HEK293 (cell line): Measurements from ENCODE around the gene AGFG1.

Source experiments
- CTCF ChIA-PET: fragments of 350-600 bp; formaldehyde crosslinking; extraction: SDS; loops from one replicate; lab custom pipeline; 2021; ENCODE audit warnings: antibody characterized with exemption; lab: Yijun Ruan, JAX
- POLR2A ChIA-PET: fragments of 300-600 bp; formaldehyde crosslinking; extraction: SDS; loops from one replicate; lab custom pipeline; 2020; ENCODE audit warnings: antibody characterized with exemption, inconsistent platforms; lab: Yijun Ruan, JAX
- H3K27ac ChIP-seq: fragments of 200-500 bp; sonication (Bioruptor generic); 2 replicates; pipeline ENCODE4 v1.5.1; 2014; ENCODE audit warnings: low read depth, low read length, control low read depth, inconsistent platforms; ENCODE audit errors: extremely low read depth
- H3K36me3 ChIP-seq, 2 experiments: fragments of 200-500 bp in 1 of 2; sonication (Bioruptor generic) in 1 of 2; 1 replicate in 1 of 2; 2 replicates in 1 of 2; pipeline ENCODE4 v1.5.1; 2014 to 2017; ENCODE audit warnings: inconsistent platforms in 2 of 2, low read length in 2 of 2; ENCODE audit not compliant: control insufficient read depth in 2 of 2, insufficient read depth in 1 of 2
- H3K4me1 ChIP-seq: fragments of 200-500 bp; sonication (Bioruptor generic); 2 replicates; pipeline ENCODE4 v1.5.1; 2014; ENCODE audit warnings: mild to moderate bottlenecking, low read length, inconsistent platforms; ENCODE audit not compliant: control insufficient read depth, insufficient read depth
- H3K4me3 ChIP-seq: 2 replicates; pipeline ENCODE4 v1.5.1; 2011; ENCODE audit warnings: low read depth, mild to moderate bottlenecking, control low read depth, low read length, moderate library complexity
- H3K9me3 ChIP-seq: fragments of 200-500 bp; sonication (Bioruptor generic); 2 replicates; pipeline ENCODE4 v1.5.1; 2014; ENCODE audit warnings: low read depth, low read length, inconsistent platforms; ENCODE audit not compliant: control insufficient read depth, insufficient read depth
- AEBP2 ChIP-seq: fragments of 450-650 bp; formaldehyde crosslinking; IDR thresholded peaks from 2 replicates; pipeline ENCODE4 v1.5.1; 2016; ENCODE audit warnings: missing biosample characterization, missing genetic modification characterization, borderline replicate concordance
- EGR2 ChIP-seq: fragments of 450-650 bp; formaldehyde crosslinking; IDR thresholded peaks from 2 replicates; pipeline ENCODE4 v1.5.1; 2016; ENCODE audit warnings: low read depth, missing biosample characterization, missing genetic modification characterization
- ELK4 ChIP-seq: IDR thresholded peaks from 2 replicates; pipeline ENCODE4 v1.6.1; 2011; ENCODE audit warnings: mild to moderate bottlenecking, low read depth, low read length, borderline replicate concordance
- GLIS1 ChIP-seq: fragments of 450-650 bp; formaldehyde crosslinking; IDR thresholded peaks from 2 replicates; pipeline ENCODE4 v1.5.1; 2016; ENCODE audit warnings: missing biosample characterization, missing genetic modification characterization
- HIC1 ChIP-seq: fragments of 450-650 bp; formaldehyde crosslinking; IDR thresholded peaks from 2 replicates; pipeline ENCODE4 v1.5.1; 2016; ENCODE audit warnings: missing biosample characterization, missing genetic modification characterization
- HOXC10 ChIP-seq: sonication (generic); formaldehyde crosslinking; IDR thresholded peaks from 2 replicates; pipeline ENCODE4 v1.8.1; 2023; ENCODE audit warnings: mild to moderate bottlenecking, missing genetic modification reagents
- OSR2 ChIP-seq: fragments of 450-650 bp; formaldehyde crosslinking; IDR thresholded peaks from 2 replicates; pipeline ENCODE4 v1.5.1; 2016; ENCODE audit warnings: missing biosample characterization, missing genetic modification characterization
- SETDB1 ChIP-seq: IDR thresholded peaks from one replicate; pipeline ENCODE4 v1.6.1; 2017; ENCODE audit warnings: mild to moderate bottlenecking, low read length, moderate library complexity, mixed read lengths; ENCODE audit not compliant: insufficient read length
- SP3 ChIP-seq: fragments of 450-650 bp; formaldehyde crosslinking; IDR thresholded peaks from 2 replicates; pipeline ENCODE4 v1.5.1; 2016; ENCODE audit warnings: missing biosample characterization, missing genetic modification characterization
- TCF7L2 ChIP-seq: IDR thresholded peaks from 2 replicates; pipeline ENCODE4 v1.6.1; 2011; ENCODE audit warnings: low read depth, mild to moderate bottlenecking, inconsistent platforms, low read length, moderate library complexity, borderline replicate concordance
- ZBTB11 ChIP-seq: fragments of 450-650 bp; formaldehyde crosslinking; conservative IDR thresholded peaks from 2 replicates; pipeline ENCODE4 v1.5.1; 2016; ENCODE audit warnings: low read depth, missing biosample characterization, missing genetic modification characterization
- ZNF16 ChIP-seq: fragments of 450-650 bp; formaldehyde crosslinking; IDR thresholded peaks from 2 replicates; pipeline ENCODE4 v1.5.1; 2016; ENCODE audit warnings: low read depth, missing biosample characterization, missing genetic modification characterization
- ZNF280D ChIP-seq: fragments of 450-650 bp; formaldehyde crosslinking; IDR thresholded peaks from 2 replicates; pipeline ENCODE4 v1.5.1; 2016; ENCODE audit warnings: missing biosample characterization, missing genetic modification characterization
- ZNF324 ChIP-seq: fragments of 450-650 bp; formaldehyde crosslinking; IDR thresholded peaks from 2 replicates; pipeline ENCODE4 v1.5.1; 2016; ENCODE audit warnings: missing biosample characterization, missing genetic modification characterization
- ZNF391 ChIP-seq: fragments of 450-650 bp; formaldehyde crosslinking; IDR thresholded peaks from 2 replicates; pipeline ENCODE4 v1.5.1; 2016; ENCODE audit warnings: low read depth, missing biosample characterization, missing genetic modification characterization, borderline replicate concordance
- ZNF529 ChIP-seq: fragments of 450-650 bp; formaldehyde crosslinking; IDR thresholded peaks from 2 replicates; pipeline ENCODE4 v1.5.1; 2017; ENCODE audit warnings: missing genetic modification characterization, missing biosample characterization; ENCODE audit not compliant: insufficient replicate concordance
- ZNF549 ChIP-seq: fragments of 450-650 bp; IDR thresholded peaks from 2 replicates; pipeline ENCODE4 v1.5.1; 2018; ENCODE audit warnings: missing biosample characterization, missing genetic modification characterization, mild to moderate bottlenecking, inconsistent platforms, moderate library complexity
- ZNF629 ChIP-seq: fragments of 450-650 bp; formaldehyde crosslinking; IDR thresholded peaks from 2 replicates; pipeline ENCODE4 v1.5.1; 2017; ENCODE audit warnings: missing biosample characterization, missing genetic modification characterization
- ZNF677 ChIP-seq: fragments of 450-650 bp; IDR thresholded peaks from 2 replicates; pipeline ENCODE4 v1.5.0; 2018; ENCODE audit warnings: missing biosample characterization, mild to moderate bottlenecking, missing genetic modification characterization, moderate library complexity
- ZNF777 ChIP-seq: fragments of 450-650 bp; formaldehyde crosslinking; IDR thresholded peaks from 2 replicates; pipeline ENCODE4 v1.5.1; 2017; ENCODE audit warnings: missing biosample characterization, missing genetic modification characterization, borderline replicate concordance
- ZSCAN16 ChIP-seq: fragments of 450-650 bp; formaldehyde crosslinking; IDR thresholded peaks from 2 replicates; pipeline ENCODE4 v1.5.1; 2016; ENCODE audit warnings: missing biosample characterization, missing genetic modification characterization

AGFG1 gene

GRCh38 chr2:227527351-227527750 lies 55.4 kb downstream of the AGFG1 start:
- Histone ChIP-seq H3K27ac (no peak overlapping the region), H3K4me3 (no peak overlapping the region), H3K36me3 (peaks cover 30 to 56% of the 10 kb centered on the region in 2 experiments), H3K9me3 (no peaks in the 10 kb centered on the region), H3K4me1 (no peaks in the 10 kb centered on the region)
- CTCF ChIA-PET = interaction anchor here (0.6 kb wide), 1 partner anchor 498 kb away, joined by 3 read pairs; no protein-coding TSS in a partner anchor
- TF ChIP-seq OSR2 (tag by site-specific recombination) (no peak), ZNF777 (tag by site-specific recombination) (no peak), ZNF529 (no peak), ZNF549 (tag by site-specific recombination) (no peak), HOXC10 (CRISPR knock-in tag) (no peak)
- POLR2A ChIA-PET = interaction anchor here (0.6 kb wide), 1 partner anchor 26 kb away, joined by 3 read pairs; no protein-coding TSS in a partner anchor

GRCh38 chr2:227528803-227529202 lies 56.8 kb downstream of the AGFG1 start:
- Histone ChIP-seq H3K36me3 (peaks cover 34 to 61% of the 10 kb centered on the region in 2 experiments), H3K4me1 (no peaks in the 10 kb centered on the region), H3K4me3 (no peak overlapping the region), H3K9me3 (no peaks in the 10 kb centered on the region), H3K27ac (no peak overlapping the region)
- ChIA-PET POLR2A (no interaction called here), CTCF (no interaction called here)
- TF ChIP-seq ZBTB11 = no peak
- TF ChIP-seq SP3 (tag by site-specific recombination) = no peak
- TF ChIP-seq ZNF324 (tag by site-specific recombination) = no peak
- no peak for TF ChIP-seq ZNF16 (tag by site-specific recombination)
- no peak for TF ChIP-seq ZNF629
- TF ChIP-seq AEBP2 (tag by site-specific recombination) = no peak
- TF ChIP-seq HIC1 = no peak

- Histone ChIP-seq H3K4me1 (no peaks in the 10 kb centered on the region), H3K27ac (no peak overlapping the region), H3K36me3 (peaks cover 28 to 61% of the 10 kb centered on the region in 2 experiments), H3K9me3 (no peaks in the 10 kb centered on the region), H3K4me3 (no peak overlapping the region)
- POLR2A ChIA-PET = no interaction called here
- CTCF ChIA-PET = interaction anchor here (0.6 to 1.0 kb wide), 2 partner anchors 10 to 46 kb away, joined by 3 to 5 read pairs; no protein-coding TSS in a partner anchor
- TF ChIP-seq ZSCAN16 (no peak), ZNF391 (no peak), ZNF677 (tag by site-specific recombination) (no peak), EGR2 (no peak), GLIS1 (tag by site-specific recombination) (no peak), ELK4 (no peak), ZNF280D (tag by site-specific recombination) (no peak), TCF7L2 (no peak), SETDB1 (no peak)
Measured at GRCh38 chr2:227529871-227530270, 57.9 kb downstream of the AGFG1 start.
